Measurements from ENCODE around the gene BRSK2. TPM values are rescaled to one million over a fixed set of nuclear protein-coding genes. Genes with fewer than 3 reads are reported as not detected.

Gene BRSK2
- total RNA-seq, 1 donor from 2014 or later, result 1.5 TPM

- H3K27me3 Mint-ChIP-seq (ENCODE audit: low read depth), result no peaks in the 10 kb centered on the region
- H3K9me3 Mint-ChIP-seq, result peaks cover 5% of the 10 kb centered on the region
- DNase-seq (ENCODE audit: low spot score), result no peak
- H3K27ac Mint-ChIP-seq, result no peak overlapping the region
- H3K4me1 Mint-ChIP-seq (ENCODE audit: low read depth), result peaks cover 11% of the 10 kb centered on the region
- no peak overlapping the region for H3K4me3 Mint-ChIP-seq (ENCODE audit: low read depth)
- intact Hi-C loops (cut with micrococcal nuclease), result no loop called here
- H3K36me3 Mint-ChIP-seq (ENCODE audit: low read depth), result peaks cover 14% of the 10 kb centered on the region
These were observed 106.5 kb downstream of the BRSK2 start for GRCh38 chr11:1496091-1496760.

GRCh38 chr11:1496761-1497095 is 107.0 kb downstream of the BRSK2 start:
- intact Hi-C loops (cut with micrococcal nuclease), result no loop called here
- no peak for DNase-seq (ENCODE audit: low spot score)
- H3K27ac Mint-ChIP-seq, result no peak overlapping the region
- H3K27me3 Mint-ChIP-seq (ENCODE audit: low read depth), result no peaks in the 10 kb centered on the region
- H3K36me3 Mint-ChIP-seq (ENCODE audit: low read depth), result peaks cover 14% of the 10 kb centered on the region
- peaks cover 11% of the 10 kb centered on the region for H3K4me1 Mint-ChIP-seq (ENCODE audit: low read depth)
- peaks cover 5% of the 10 kb centered on the region for H3K9me3 Mint-ChIP-seq
- no peak overlapping the region for H3K4me3 Mint-ChIP-seq (ENCODE audit: low read depth)

- DNase-seq (ENCODE audit: low spot score), result no peak
- H3K36me3 Mint-ChIP-seq (ENCODE audit: low read depth), result peaks cover 14% of the 10 kb centered on the region
- H3K4me1 Mint-ChIP-seq (ENCODE audit: low read depth), result peaks cover 11% of the 10 kb centered on the region
- H3K4me3 Mint-ChIP-seq (ENCODE audit: low read depth), result no peak overlapping the region
- intact Hi-C loops (cut with micrococcal nuclease), result no loop called here
- H3K27ac Mint-ChIP-seq, result no peak overlapping the region
- H3K27me3 Mint-ChIP-seq (ENCODE audit: low read depth), result no peaks in the 10 kb centered on the region
- peaks cover 5% of the 10 kb centered on the region for H3K9me3 Mint-ChIP-seq
These were observed 107.9 kb downstream of the BRSK2 start for GRCh38 chr11:1497600-1497999.

- Mint-ChIP-seq H3K27ac (no peak overlapping the region), H3K27me3 (ENCODE audit: low read depth) (no peaks in the 10 kb centered on the region), H3K4me1 (ENCODE audit: low read depth) (peaks cover 11% of the 10 kb centered on the region), H3K9me3 (peaks cover 5% of the 10 kb centered on the region), H3K4me3 (ENCODE audit: low read depth) (no peak overlapping the region), H3K36me3 (ENCODE audit: low read depth) (peaks cover 14% of the 10 kb centered on the region)
- intact Hi-C loops (cut with micrococcal nuclease), result no loop called here
- DNase-seq (ENCODE audit: low spot score), result no peak
These were observed 108.5 kb downstream of the BRSK2 start for GRCh38 chr11:1498262-1498661.

GRCh38 chr11:1499261-1499890 is 109.6 kb downstream of the BRSK2 start:
- Mint-ChIP-seq H3K27ac (no peak overlapping the region), H3K27me3 (ENCODE audit: low read depth) (no peaks in the 10 kb centered on the region), H3K4me3 (ENCODE audit: low read depth) (no peak overlapping the region), H3K36me3 (ENCODE audit: low read depth) (peaks cover 14% of the 10 kb centered on the region), H3K9me3 (peaks cover 5% of the 10 kb centered on the region), H3K4me1 (ENCODE audit: low read depth) (peaks cover 11% of the 10 kb centered on the region)
- intact Hi-C loops (cut with micrococcal nuclease), result no loop called here
- no peak for DNase-seq (ENCODE audit: low spot score)

GRCh38 chr11:1499899-1500298 is 110.2 kb downstream of the BRSK2 start:
- Mint-ChIP-seq H3K27ac (no peak overlapping the region), H3K9me3 (peaks cover 5% of the 10 kb centered on the region), H3K27me3 (ENCODE audit: low read depth) (no peaks in the 10 kb centered on the region), H3K4me1 (ENCODE audit: low read depth) (peaks cover 11% of the 10 kb centered on the region), H3K36me3 (ENCODE audit: low read depth) (peaks cover 14% of the 10 kb centered on the region), H3K4me3 (ENCODE audit: low read depth) (no peak overlapping the region)
- intact Hi-C loops (cut with micrococcal nuclease), result no loop called here
- DNase-seq (ENCODE audit: low spot score), result no peak

GRCh38 chr11:1500466-1501420 is 111.0 kb downstream of the BRSK2 start:
- H3K4me3 Mint-ChIP-seq (ENCODE audit: low read depth), result no peak overlapping the region
- peaks cover 5% of the 10 kb centered on the region for H3K9me3 Mint-ChIP-seq
- DNase-seq (ENCODE audit: low spot score), result no peak
- intact Hi-C loops (cut with micrococcal nuclease), result no loop called here
- H3K36me3 Mint-ChIP-seq (ENCODE audit: low read depth), result peaks cover 14% of the 10 kb centered on the region
- no peak overlapping the region for H3K27ac Mint-ChIP-seq
- no peaks in the 10 kb centered on the region for H3K27me3 Mint-ChIP-seq (ENCODE audit: low read depth)
- peaks cover 11% of the 10 kb centered on the region for H3K4me1 Mint-ChIP-seq (ENCODE audit: low read depth)

GRCh38 chr11:1501421-1502167 is 111.9 kb downstream of the BRSK2 start:
- Mint-ChIP-seq H3K27me3 (ENCODE audit: low read depth) (no peaks in the 10 kb centered on the region), H3K4me1 (ENCODE audit: low read depth) (peaks cover 11% of the 10 kb centered on the region), H3K9me3 (no peaks in the 10 kb centered on the region), H3K36me3 (ENCODE audit: low read depth) (peaks cover 14% of the 10 kb centered on the region), H3K27ac (no peak overlapping the region), H3K4me3 (ENCODE audit: low read depth) (no peak overlapping the region)
- DNase-seq (ENCODE audit: low spot score), result no peak
- intact Hi-C loops (cut with micrococcal nuclease), result no loop called here

GRCh38 chr11:1502168-1502953 is 112.6 kb downstream of the BRSK2 start:
- Mint-ChIP-seq H3K9me3 (no peaks in the 10 kb centered on the region), H3K4me1 (ENCODE audit: low read depth) (peaks cover 9% of the 10 kb centered on the region), H3K4me3 (ENCODE audit: low read depth) (no peak overlapping the region), H3K27me3 (ENCODE audit: low read depth) (no peaks in the 10 kb centered on the region), H3K27ac (no peak overlapping the region), H3K36me3 (ENCODE audit: low read depth) (peaks cover 14% of the 10 kb centered on the region)
- no peak for DNase-seq (ENCODE audit: low spot score)
- intact Hi-C loops (cut with micrococcal nuclease), result no loop called here

- no peaks in the 10 kb centered on the region for H3K9me3 Mint-ChIP-seq
- no peaks in the 10 kb centered on the region for H3K27me3 Mint-ChIP-seq (ENCODE audit: low read depth)
- no peak overlapping the region for H3K27ac Mint-ChIP-seq
- intact Hi-C loops (cut with micrococcal nuclease), result no loop called here
- H3K4me3 Mint-ChIP-seq (ENCODE audit: low read depth), result no peak overlapping the region
- H3K36me3 Mint-ChIP-seq (ENCODE audit: low read depth), result peaks cover 14% of the 10 kb centered on the region
- no peak for DNase-seq (ENCODE audit: low spot score)
- peaks cover 4% of the 10 kb centered on the region for H3K4me1 Mint-ChIP-seq (ENCODE audit: low read depth)
These were observed 113.4 kb downstream of the BRSK2 start for GRCh38 chr11:1502954-1503707.

- H3K4me3 Mint-ChIP-seq (ENCODE audit: low read depth), result no peak overlapping the region
- no peaks in the 10 kb centered on the region for H3K4me1 Mint-ChIP-seq (ENCODE audit: low read depth)
These were observed 114.0 kb downstream of the BRSK2 start for GRCh38 chr11:1503708-1504104.

More at GRCh38 chr11:1503708-1504104, 114.0 kb downstream of the BRSK2 start:
- H3K36me3 Mint-ChIP-seq (ENCODE audit: low read depth), result peaks cover 14% of the 10 kb centered on the region
- no peaks in the 10 kb centered on the region for H3K27me3 Mint-ChIP-seq (ENCODE audit: low read depth)
- intact Hi-C loops (cut with micrococcal nuclease), result no loop called here
- no peak overlapping the region for H3K27ac Mint-ChIP-seq
- H3K9me3 Mint-ChIP-seq, result no peaks in the 10 kb centered on the region
- no peak for DNase-seq (ENCODE audit: low spot score)
